B cell (primary cell): ENCODE measurements around the gene PDLIM7. TPM values are rescaled to one million over a fixed set of nuclear protein-coding genes. Genes with fewer than 3 reads are reported as not detected.

ENCODE experiments used
- ATAC-seq: fragments of 200-7000 bp; cut with Tn5 transposase; one replicate; pipeline ENCODE4 v1.10.0; 2021; ENCODE audit warnings: low read depth, mild to moderate bottlenecking, moderate number of reproducible peaks, moderate library complexity
- CTCF ChIA-PET: fragments of 350-600 bp; sonication (Branson Sonifier 250); formaldehyde crosslinking; loops from one replicate; lab custom pipeline; 2021; ENCODE audit warnings: antibody characterized with exemption, inconsistent platforms; lab: Charles Lee
- POLR2A ChIA-PET: fragments of 350-600 bp; sonication (Branson Sonifier 250); formaldehyde crosslinking; loops from one replicate; lab custom pipeline; 2021; ENCODE audit warnings: antibody characterized with exemption; lab: Charles Lee
- DNase-seq: peaks from one replicate; pipeline ENCODE4 v3.0.0; 2013
- H2AFZ ChIP-seq: 2 replicates; pipeline ENCODE4 v1.6.1; 2012; ENCODE audit warnings: mild to moderate bottlenecking, low read depth, low read length; ENCODE audit not compliant: insufficient read depth, poor library complexity, severe bottlenecking
- H3K27ac ChIP-seq, 2 donors: 1 replicate in 1 of 2; 2 replicates in 1 of 2; pipeline ENCODE4 v1.5.1; 2012 to 2013; ENCODE audit warnings: low read length in 2 of 2, mild to moderate bottlenecking in 2 of 2, moderate library complexity in 1 of 2
- H3K27me3 ChIP-seq, 4 experiments: fragments of 200-600 bp in 1 of 4; sonication (generic) in 1 of 4; replicated peaks in 1 of 4; 1 replicate in 2 of 4; 2 replicates in 2 of 4; pipeline versions ENCODE4 v1.6.1 to v1.7.0; 2013 to 2016; ENCODE audit warnings: low read length in 3 of 4, mild to moderate bottlenecking in 2 of 4, mixed read lengths in 1 of 4, moderate library complexity in 1 of 4; ENCODE audit not compliant: insufficient read depth in 4 of 4, control insufficient read depth in 3 of 4; ENCODE audit errors: control extremely low read depth in 1 of 4
- H3K36me3 ChIP-seq, 2 experiments: replicated peaks in 1 of 2; 1 replicate in 1 of 2; 2 replicates in 1 of 2; pipeline versions ENCODE4 v1.6.1 to v1.7.1; 2013; ENCODE audit warnings: low read length in 1 of 2; ENCODE audit not compliant: insufficient read depth in 2 of 2, control insufficient read depth in 1 of 2; ENCODE audit errors: control extremely low read depth in 1 of 2, extremely low read depth in 1 of 2
- H3K4me1 ChIP-seq, 2 donors: fragments of 200-600 bp in 1 of 2; sonication (generic) in 1 of 2; 1 replicate in 1 of 2; 2 replicates in 1 of 2; pipeline versions ENCODE4 v1.5.1 to v1.6.1; 2013 to 2017; ENCODE audit warnings: low read length in 2 of 2; ENCODE audit not compliant: control insufficient read depth in 2 of 2, insufficient read depth in 2 of 2
- H3K4me2 ChIP-seq: replicated peaks from 2 replicates; pipeline ENCODE3; 2012; ENCODE audit warnings: mild to moderate bottlenecking, low read depth, low read length; ENCODE audit not compliant: poor library complexity, severe bottlenecking
- H3K4me3 ChIP-seq, 5 experiments: fragments of 200-600 bp in 1 of 5; sonication (generic) in 1 of 5; 1 replicate in 3 of 5; 2 replicates in 2 of 5; pipeline versions ENCODE4 v1.5.1 to v1.7.0; 2011 to 2016; ENCODE audit warnings: low read length in 4 of 5, mild to moderate bottlenecking in 4 of 5, low read depth in 2 of 5, control low read depth in 1 of 5, moderate library complexity in 1 of 5; ENCODE audit not compliant: insufficient read depth in 1 of 5; ENCODE audit errors: control extremely low read depth in 1 of 5, extremely low read depth in 1 of 5
- H3K79me2 ChIP-seq: fragments of 200-600 bp; sonication (generic); one replicate; pipeline ENCODE4 v1.6.0; 2016; ENCODE audit warnings: low read length; ENCODE audit not compliant: control insufficient read depth, insufficient read depth
- H3K9ac ChIP-seq: fragments of 200-600 bp; sonication (generic); 2 replicates; pipeline ENCODE4 v1.6.1; 2017; ENCODE audit warnings: mild to moderate bottlenecking, low read length, moderate library complexity
- H3K9me3 ChIP-seq, 3 donors: one replicate each; pipeline versions ENCODE4 v1.6.1 to v1.7.1; 2013; ENCODE audit warnings: low read length in 2 of 3; ENCODE audit not compliant: control insufficient read depth in 2 of 3, insufficient read depth in 1 of 3; ENCODE audit errors: control extremely low read depth in 1 of 3
- H4K20me1 ChIP-seq: 2 replicates; pipeline ENCODE4 v1.6.0; 2012; ENCODE audit warnings: mild to moderate bottlenecking, low read length; ENCODE audit not compliant: insufficient read depth, control insufficient read depth, poor library complexity, severe bottlenecking
- H3K27ac Mint-ChIP-seq: one replicate; pipeline ENCODE4 v1.8.0; 2021; ENCODE audit warnings: mixed read lengths
- H3K27me3 Mint-ChIP-seq: one replicate; pipeline ENCODE4 v1.8.0; 2021; ENCODE audit warnings: mixed read lengths
- H3K4me1 Mint-ChIP-seq: one replicate; pipeline ENCODE4 v1.8.0; 2021; ENCODE audit warnings: mixed read lengths
- H3K4me3 Mint-ChIP-seq: one replicate; pipeline ENCODE4 v1.8.0; 2021; ENCODE audit warnings: mixed read lengths
- H3K9me3 Mint-ChIP-seq: one replicate; pipeline ENCODE4 v1.8.0; 2022; ENCODE audit warnings: mixed read lengths; ENCODE audit not compliant: insufficient read depth
- CTCF ChIP-seq: fragments of 200-600 bp; IDR thresholded peaks from one replicate; pipeline ENCODE4 v1.8.0; 2022; ENCODE audit warnings: antibody characterized with exemption, mild to moderate bottlenecking
- EZH2 ChIP-seq: IDR thresholded peaks from 2 replicates; pipeline ENCODE4 v1.6.1; 2012; ENCODE audit warnings: borderline replicate concordance, low read depth, mild to moderate bottlenecking, moderate library complexity, low read length; ENCODE audit not compliant: insufficient read depth, poor library complexity, severe bottlenecking
- WGBS: methylation state at CpG from one replicate; pipeline ENCODE4 v1.1.5; 2013; ENCODE audit warnings: missing lambda C conversion rate; ENCODE audit not compliant: insufficient coverage; 5-methylcytosine and 5-hydroxymethylcytosine counted together
- intact Hi-C: fragments of 100-400 bp; cut with micrococcal nuclease; formaldehyde crosslinking; loops from one replicate; pipeline ENCODE4 v1.10.0; 2022
- polyA plus RNA-seq: library from polyadenylated mRNA; depleted of rRNA; stranded (reverse); fragments of >200 nt; gene quantifications from 2 replicates; pipeline ENCODE4 v1.2.3, GENCODE V29; 2012
- total RNA-seq, 2 donors: library from RNA; stranded (reverse); fragments of 120-200 nt in 1 of 2; gene quantifications; 1 replicate in 1 of 2; 2 replicates in 1 of 2; pipeline versions ENCODE4 v1.2.3 to v1.2.4, GENCODE V29; 2013 to 2022

The PDLIM7 gene
- total and polyA plus RNA-seq, 2 donors (not counting 1 experiment from before 2014, with no cell fraction given), result 23.9 to 25.8 TPM

- Histone ChIP-seq H2AFZ (no peak overlapping the region), H3K9ac (no peak overlapping the region), H3K36me3 (peaks cover 0 to 49% of the 10 kb centered on the region in 2 experiments), H3K4me2 (no peak overlapping the region), H3K9me3 (no peaks in the 10 kb centered on the region), H3K27ac (no peak overlapping the region), H3K27me3 (no peaks in the 10 kb centered on the region), H3K4me1 (peaks cover 30 to 50% of the 10 kb centered on the region in 2 donors), H4K20me1 (peaks cover 16% of the 10 kb centered on the region), H3K4me3 (no peak overlapping the region), H3K79me2 (peaks cover 66% of the 10 kb centered on the region)
- CTCF ChIA-PET, result no interaction called here
- no peak for DNase-seq
- no peak for ATAC-seq
- Mint-ChIP-seq H3K27ac (no peak overlapping the region), H3K9me3 (no peaks in the 10 kb centered on the region), H3K27me3 (no peaks in the 10 kb centered on the region), H3K4me1 (peaks cover 56% of the 10 kb centered on the region), H3K4me3 (peak overlapping the region; percentile 45)
- TF ChIP-seq CTCF (no peak), EZH2 (no peak)
- 97% methylated on average over 14 of the region's 15 CpGs for WGBS
- POLR2A ChIA-PET, result no interaction called here
- intact Hi-C loops, result no loop called here
Measured at GRCh38 chr5:177513500-177513899, 16.1 kb upstream of the PDLIM7 start.

GRCh38 chr5:177512736-177513380 lies 15.5 kb upstream of the PDLIM7 start:
- Histone ChIP-seq H3K4me2 (no peak overlapping the region), H3K9me3 (no peaks in the 10 kb centered on the region), H4K20me1 (peaks cover 18% of the 10 kb centered on the region), H3K27me3 (no peaks in the 10 kb centered on the region), H3K36me3 (peaks cover 0 to 49% of the 10 kb centered on the region in 2 experiments), H3K79me2 (peaks cover 71% of the 10 kb centered on the region), H3K9ac (no peak overlapping the region), H3K4me1 (peaks cover 36 to 56% of the 10 kb centered on the region in 2 donors), H3K27ac (no peak overlapping the region), H3K4me3 (no peak overlapping the region), H2AFZ (no peak overlapping the region)
- Mint-ChIP-seq H3K27ac (no peak overlapping the region), H3K4me1 (peaks cover 61% of the 10 kb centered on the region), H3K9me3 (no peaks in the 10 kb centered on the region), H3K27me3 (no peaks in the 10 kb centered on the region), H3K4me3 (no peak overlapping the region)
- intact Hi-C loops, result no loop called here
- no peak for TF ChIP-seq EZH2
- no peak for TF ChIP-seq CTCF
- ATAC-seq (no peak), DNase-seq (peak; percentile 18)
- CTCF ChIA-PET, result no interaction called here
- POLR2A ChIA-PET, result no interaction called here
- WGBS, result 97% methylated on average over 16 of the region's 16 CpGs
